ENCODE measurements around the gene PRR11. TPM values are rescaled to one million over a fixed set of nuclear protein-coding genes. Genes with fewer than 3 reads are reported as not detected.

PRR11 gene
- total and polyA plus RNA-seq, 2 donors (not counting 1 experiment from before 2014, with no cell fraction given) = 6.1 to 18.9 TPM

- Histone ChIP-seq H3K4me2 (ENCODE audit: extremely low read depth, insufficient read depth, low read length) (no peak overlapping the region), H3K36me3 (ENCODE audit: control insufficient read depth, insufficient read depth, low read length) (peaks cover 1% of the 10 kb centered on the region), H3K9me3 (ENCODE audit: control insufficient read depth, insufficient read depth, low read depth, low read length) (no peaks in the 10 kb centered on the region), H3K9ac (ENCODE audit: insufficient read depth, low read length) (no peak overlapping the region), H3K79me2 (ENCODE audit: control insufficient read depth, insufficient read depth, low read length) (peaks cover 8% of the 10 kb centered on the region), H3K27ac (ENCODE audit: insufficient read depth, low read length) (no peak overlapping the region), H2AFZ (ENCODE audit: low read length) (no peak overlapping the region), H3K4me1 (ENCODE audit: control insufficient read depth, extremely low read depth, insufficient read depth, low read length) (peaks cover 4% of the 10 kb centered on the region), H3K4me3 (replicated peaks in 1 of 4; ENCODE audit: control extremely low read depth in 1 of 4, insufficient read depth in 1 of 4, low read depth in 3 of 4, low read length in 4 of 4) (no peak overlapping the region), H3K27me3 (ENCODE audit: control insufficient read depth, insufficient read depth, low read length) (no peaks in the 10 kb centered on the region), H4K20me1 (ENCODE audit: control insufficient read depth, extremely low read depth, insufficient read depth, low read length) (no peaks in the 10 kb centered on the region)
- TF ChIP-seq CTCF (conservative IDR thresholded peaks at IDR 0.05 in 1 of 2, IDR thresholded peaks at IDR 0.05 in 1 of 2; ENCODE audit: low read depth in 1 of 2, low read length in 2 of 2) (no peak), EZH2 (IDR thresholded peaks at IDR 0.05; ENCODE audit: low read length, missing control alignments) (no peak)
- no peak for DNase-seq (ENCODE audit: low read depth in 2 of 2)
These were observed 44.6 kb upstream of the PRR11 start for GRCh38 chr17:59110973-59111372.

GRCh38 chr17:59111539-59111938 lies 44.0 kb upstream of the PRR11 start:
- Histone ChIP-seq H3K9me3 (ENCODE audit: control insufficient read depth, insufficient read depth, low read depth, low read length) (no peaks in the 10 kb centered on the region), H3K4me2 (ENCODE audit: extremely low read depth, insufficient read depth, low read length) (no peak overlapping the region), H3K79me2 (ENCODE audit: control insufficient read depth, insufficient read depth, low read length) (peaks cover 5% of the 10 kb centered on the region), H3K27me3 (ENCODE audit: control insufficient read depth, insufficient read depth, low read length) (no peaks in the 10 kb centered on the region), H3K4me1 (ENCODE audit: control insufficient read depth, extremely low read depth, insufficient read depth, low read length) (peaks cover 4% of the 10 kb centered on the region), H3K9ac (ENCODE audit: insufficient read depth, low read length) (no peak overlapping the region), H3K4me3 (replicated peaks in 1 of 4; ENCODE audit: control extremely low read depth in 1 of 4, insufficient read depth in 1 of 4, low read depth in 3 of 4, low read length in 4 of 4) (no peak overlapping the region), H4K20me1 (ENCODE audit: control insufficient read depth, extremely low read depth, insufficient read depth, low read length) (no peaks in the 10 kb centered on the region), H3K36me3 (ENCODE audit: control insufficient read depth, insufficient read depth, low read length) (peaks cover 1% of the 10 kb centered on the region), H2AFZ (ENCODE audit: low read length) (no peak overlapping the region), H3K27ac (ENCODE audit: insufficient read depth, low read length) (no peak overlapping the region)
- no peak for DNase-seq (ENCODE audit: low read depth in 2 of 2)
- no peak for TF ChIP-seq CTCF (conservative IDR thresholded peaks at IDR 0.05 in 1 of 2, IDR thresholded peaks at IDR 0.05 in 1 of 2; ENCODE audit: low read depth in 1 of 2, low read length in 2 of 2)
- TF ChIP-seq EZH2 (IDR thresholded peaks at IDR 0.05; ENCODE audit: low read length, missing control alignments) = no peak

GRCh38 chr17:59115474-59115873 lies 40.1 kb upstream of the PRR11 start:
- no peak overlapping the region for H2AFZ ChIP-seq (ENCODE audit: low read length)
- no peak overlapping the region for H3K4me3 ChIP-seq (replicated peaks in 1 of 4; ENCODE audit: control extremely low read depth in 1 of 4, insufficient read depth in 1 of 4, low read depth in 3 of 4, low read length in 4 of 4)
- no peak for TF ChIP-seq EZH2 (IDR thresholded peaks at IDR 0.05; ENCODE audit: low read length, missing control alignments)
- TF ChIP-seq CTCF (conservative IDR thresholded peaks at IDR 0.05 in 1 of 2, IDR thresholded peaks at IDR 0.05 in 1 of 2; ENCODE audit: low read depth in 1 of 2, low read length in 2 of 2) = no peak
- H4K20me1 ChIP-seq (ENCODE audit: control insufficient read depth, extremely low read depth, insufficient read depth, low read length) = no peaks in the 10 kb centered on the region
- no peaks in the 10 kb centered on the region for H3K27me3 ChIP-seq (ENCODE audit: control insufficient read depth, insufficient read depth, low read length)
- no peak overlapping the region for H3K4me2 ChIP-seq (ENCODE audit: extremely low read depth, insufficient read depth, low read length)
- peaks cover 5% of the 10 kb centered on the region for H3K79me2 ChIP-seq (ENCODE audit: control insufficient read depth, insufficient read depth, low read length)
- H3K36me3 ChIP-seq (ENCODE audit: control insufficient read depth, insufficient read depth, low read length) = peaks cover 1% of the 10 kb centered on the region
- no peak overlapping the region for H3K27ac ChIP-seq (ENCODE audit: insufficient read depth, low read length)
- H3K9ac ChIP-seq (ENCODE audit: insufficient read depth, low read length) = no peak overlapping the region
- DNase-seq (ENCODE audit: low read depth in 2 of 2) = no peak
- H3K4me1 ChIP-seq (ENCODE audit: control insufficient read depth, extremely low read depth, insufficient read depth, low read length) = no peaks in the 10 kb centered on the region
- no peaks in the 10 kb centered on the region for H3K9me3 ChIP-seq (ENCODE audit: control insufficient read depth, insufficient read depth, low read depth, low read length)

All from fibroblast of lung (primary cell).